GM23338 (cell line): ENCODE measurements around the gene IGF1R. TPM values are rescaled to one million over a fixed set of nuclear protein-coding genes. Genes with fewer than 3 reads are reported as not detected.

ENCODE experiments used
- ATAC-seq: fragments of 200-7000 bp; cut with Tn5 transposase; 3 replicates; pipeline ENCODE4 v1.9.1; 2020
- DNase-seq: peaks from one replicate; pipeline ENCODE4 v3.0.0-alpha.2; 2015; ENCODE audit warnings: low spot score
- H2AFZ ChIP-seq: fragments of 200-600 bp; sonication (generic); 2 replicates; pipeline ENCODE4 v1.8.0; 2016; ENCODE audit warnings: antibody characterized with exemption, mild to moderate bottlenecking, moderate library complexity
- H3F3A ChIP-seq: fragments of 200-600 bp; sonication (generic); replicated peaks from 2 replicates; pipeline ENCODE4 v1.8.0; 2017; ENCODE audit warnings: antibody characterized with exemption, mixed run types, low read depth
- H3K27ac ChIP-seq: fragments of 200-600 bp; sonication (generic); 2 replicates; pipeline ENCODE4 v1.6.1; 2016; ENCODE audit warnings: low read depth
- H3K27me3 ChIP-seq: fragments of 200-600 bp; sonication (generic); 2 replicates; pipeline ENCODE4 v1.8.0; 2016; ENCODE audit warnings: mild to moderate bottlenecking, mixed run types, moderate library complexity; ENCODE audit not compliant: insufficient read depth
- H3K36me3 ChIP-seq: fragments of 200-600 bp; sonication (generic); 2 replicates; pipeline ENCODE4 v1.8.0; 2016; ENCODE audit warnings: mild to moderate bottlenecking; ENCODE audit not compliant: insufficient read depth
- H3K4me1 ChIP-seq: fragments of 200-600 bp; sonication (generic); 2 replicates; pipeline ENCODE4 v1.8.0; 2016; ENCODE audit warnings: mild to moderate bottlenecking, moderate library complexity; ENCODE audit not compliant: insufficient read depth
- H3K4me2 ChIP-seq: fragments of 200-600 bp; sonication (generic); 2 replicates; pipeline ENCODE4 v1.7.1; 2017; ENCODE audit warnings: mixed run types
- H3K4me3 ChIP-seq: fragments of 200-600 bp; sonication (generic); 2 replicates; pipeline ENCODE4 v1.6.1; 2016; ENCODE audit warnings: mixed run types
- H3K79me2 ChIP-seq: fragments of 200-600 bp; sonication (generic); replicated peaks from 2 replicates; pipeline ENCODE4 v1.8.0; 2017; ENCODE audit warnings: mild to moderate bottlenecking; ENCODE audit not compliant: insufficient read depth
- H3K9me2 ChIP-seq: fragments of 200-600 bp; sonication (generic); 2 replicates; pipeline ENCODE4 v1.8.0; 2017; ENCODE audit not compliant: insufficient read depth
- H4K20me1 ChIP-seq: fragments of 200-600 bp; sonication (generic); replicated peaks from 2 replicates; pipeline ENCODE4 v1.8.0; 2017; ENCODE audit warnings: mild to moderate bottlenecking; ENCODE audit not compliant: insufficient read depth
- H3K27ac Mint-ChIP-seq: 2 replicates; pipeline ENCODE4 v1.8.0; 2020; ENCODE audit warnings: inconsistent platforms, mild to moderate bottlenecking, moderate library complexity, mixed read lengths
- H3K27me3 Mint-ChIP-seq: 3 replicates; pipeline ENCODE4 v1.8.0; 2022; ENCODE audit warnings: low read depth, mild to moderate bottlenecking, moderate library complexity, mixed read lengths, inconsistent platforms; ENCODE audit not compliant: insufficient read depth, poor library complexity
- H3K36me3 Mint-ChIP-seq: 3 replicates; pipeline ENCODE4 v1.8.0; 2021; ENCODE audit warnings: low read depth, mild to moderate bottlenecking, inconsistent platforms, moderate library complexity, mixed read lengths
- H3K4me1 Mint-ChIP-seq: 3 replicates; pipeline ENCODE4 v1.8.0; 2020; ENCODE audit warnings: mild to moderate bottlenecking, inconsistent platforms, mixed read lengths
- H3K4me3 Mint-ChIP-seq: 3 replicates; pipeline ENCODE4 v1.8.0; 2021; ENCODE audit warnings: moderate library complexity, mild to moderate bottlenecking, inconsistent platforms, mixed read lengths
- H3K9me3 Mint-ChIP-seq: 3 replicates; pipeline ENCODE4 v1.8.0; 2020; ENCODE audit warnings: moderate library complexity, mild to moderate bottlenecking, inconsistent platforms, mixed read lengths
- CREB1 ChIP-seq: fragments of 250-450 bp; sonication (Bioruptor Pico); IDR thresholded peaks from 2 replicates; pipeline ENCODE4 v1.5.0; 2020; ENCODE audit warnings: low read depth, mild to moderate bottlenecking, moderate library complexity
- EZH2 ChIP-seq: fragments of 200-600 bp; sonication (generic); IDR thresholded peaks from one replicate; pipeline ENCODE4 v1.8.0; 2017; ENCODE audit warnings: antibody characterized with exemption, mild to moderate bottlenecking, low read depth; ENCODE audit not compliant: unreplicated experiment
- EZH2phosphoT487 ChIP-seq: fragments of 200-600 bp; sonication (generic); IDR thresholded peaks from one replicate; pipeline ENCODE4 v1.8.1; 2018; ENCODE audit warnings: antibody characterized with exemption; ENCODE audit not compliant: unreplicated experiment
- JUNB ChIP-seq: IDR thresholded peaks from one replicate; pipeline ENCODE4 v1.6.1; 2016; ENCODE audit warnings: antibody characterized with exemption; ENCODE audit not compliant: unreplicated experiment
- NANOG ChIP-seq: IDR thresholded peaks from 2 replicates; pipeline ENCODE4 v1.6.1; 2016; ENCODE audit warnings: antibody characterized with exemption, borderline replicate concordance
- POLR2AphosphoS5 ChIP-seq: IDR thresholded peaks from 2 replicates; pipeline ENCODE4 v1.6.1; 2016; ENCODE audit warnings: antibody characterized with exemption, low read depth
- STAT1 ChIP-seq: IDR thresholded peaks from one replicate; pipeline ENCODE4 v1.6.1; 2016; ENCODE audit warnings: antibody characterized with exemption; ENCODE audit not compliant: unreplicated experiment
- ZNF114 ChIP-seq: fragments of 250-450 bp; sonication (Bioruptor Pico); IDR thresholded peaks from 2 replicates; pipeline ENCODE4 v1.5.0; 2020; ENCODE audit warnings: mild to moderate bottlenecking, moderate library complexity
- polyA plus RNA-seq: library from polyadenylated mRNA; unstranded; fragments of >200 nt; fragmentation: Nextera tagmentation; extraction: Ambion mirVana; gene quantifications from 2 replicates; pipeline ENCODE4 v1.2.1, GENCODE V29; 2016
- total RNA-seq: library from RNA; depleted of rRNA; stranded (reverse); fragments of >200 nt; shearing (Covaris generic); gene quantifications from 2 replicates; pipeline ENCODE4 v1.2.3, GENCODE V29; 2014
- TF ChIP-seq, protein P1 (sequence below): IDR thresholded peaks from one replicate; pipeline ENCODE4 v1.6.1; 2018; ENCODE audit warnings: antibody characterized with exemption; ENCODE audit not compliant: unreplicated experiment
- TF ChIP-seq, protein P2 (sequence below): fragments of 250-450 bp; sonication (Bioruptor Pico); IDR thresholded peaks from 2 replicates; pipeline ENCODE4 v1.5.0; 2020; ENCODE audit warnings: mild to moderate bottlenecking, moderate library complexity
- TF ChIP-seq, protein P3 (sequence below), 2 experiments: fragments of 200-600 bp in 1 of 2; sonication (generic) in 1 of 2; conservative IDR thresholded peaks; 2 replicates each; pipeline versions ENCODE4 v1.5.1 to v1.6.1; 2016 to 2017; ENCODE audit warnings: antibody characterized with exemption in 2 of 2, low read depth in 2 of 2, mild to moderate bottlenecking in 2 of 2, moderate library complexity in 1 of 2
- TF ChIP-seq, protein P4 (sequence below): IDR thresholded peaks from 2 replicates; pipeline ENCODE4 v1.6.1; 2016; ENCODE audit warnings: antibody characterized with exemption

The IGF1R gene
- total and polyA plus RNA-seq, 2 experiments from 2014 or later, result 20.4 to 92.2 TPM

DNA sequence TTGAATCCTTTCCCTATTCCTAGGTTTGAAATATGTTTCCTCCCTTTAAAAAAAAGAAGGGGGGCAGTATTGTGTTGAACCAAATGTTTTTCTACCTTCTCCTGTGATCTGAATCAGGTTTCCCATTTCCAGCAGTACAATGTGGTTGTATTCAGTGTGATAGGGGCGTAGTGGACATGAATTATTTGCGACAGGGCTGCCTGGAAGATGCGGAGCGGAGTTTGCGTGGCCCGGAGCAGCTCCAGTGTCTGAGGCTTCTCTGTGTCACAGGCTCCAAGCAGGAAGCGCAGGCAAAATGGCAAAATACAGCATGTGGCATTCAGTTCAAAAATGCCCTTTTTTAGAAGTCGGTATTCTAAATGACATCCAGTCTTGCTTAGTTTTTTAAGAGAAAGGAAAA lies 204.8 kb downstream of the IGF1R start:
- Mint-ChIP-seq H3K4me3 (peak overlapping the region; percentile 86), H3K9me3 (no peaks in the 10 kb centered on the region), H3K4me1 (peaks cover 80% of the 10 kb centered on the region), H3K27me3 (peaks cover 17% of the 10 kb centered on the region), H3K27ac (peak overlapping the region; percentile 93), H3K36me3 (no peaks in the 10 kb centered on the region)
- Histone ChIP-seq H3K27me3 (no peaks in the 10 kb centered on the region), H4K20me1 (peaks cover 35% of the 10 kb centered on the region), H3K9me2 (no peaks in the 10 kb centered on the region), H3K4me3 (peak overlapping the region; percentile 64), H3K79me2 (peaks cover 96% of the 10 kb centered on the region), H3K4me2 (peak overlapping the region; percentile 86), H3K4me1 (peaks cover 75% of the 10 kb centered on the region), H2AFZ (no peak overlapping the region), H3K27ac (peak overlapping the region; percentile 96), H3F3A (peaks cover 13% of the 10 kb centered on the region; the same call in 1 of the 2 replicates), H3K36me3 (no peaks in the 10 kb centered on the region)
- TF ChIP-seq, protein P1, sequence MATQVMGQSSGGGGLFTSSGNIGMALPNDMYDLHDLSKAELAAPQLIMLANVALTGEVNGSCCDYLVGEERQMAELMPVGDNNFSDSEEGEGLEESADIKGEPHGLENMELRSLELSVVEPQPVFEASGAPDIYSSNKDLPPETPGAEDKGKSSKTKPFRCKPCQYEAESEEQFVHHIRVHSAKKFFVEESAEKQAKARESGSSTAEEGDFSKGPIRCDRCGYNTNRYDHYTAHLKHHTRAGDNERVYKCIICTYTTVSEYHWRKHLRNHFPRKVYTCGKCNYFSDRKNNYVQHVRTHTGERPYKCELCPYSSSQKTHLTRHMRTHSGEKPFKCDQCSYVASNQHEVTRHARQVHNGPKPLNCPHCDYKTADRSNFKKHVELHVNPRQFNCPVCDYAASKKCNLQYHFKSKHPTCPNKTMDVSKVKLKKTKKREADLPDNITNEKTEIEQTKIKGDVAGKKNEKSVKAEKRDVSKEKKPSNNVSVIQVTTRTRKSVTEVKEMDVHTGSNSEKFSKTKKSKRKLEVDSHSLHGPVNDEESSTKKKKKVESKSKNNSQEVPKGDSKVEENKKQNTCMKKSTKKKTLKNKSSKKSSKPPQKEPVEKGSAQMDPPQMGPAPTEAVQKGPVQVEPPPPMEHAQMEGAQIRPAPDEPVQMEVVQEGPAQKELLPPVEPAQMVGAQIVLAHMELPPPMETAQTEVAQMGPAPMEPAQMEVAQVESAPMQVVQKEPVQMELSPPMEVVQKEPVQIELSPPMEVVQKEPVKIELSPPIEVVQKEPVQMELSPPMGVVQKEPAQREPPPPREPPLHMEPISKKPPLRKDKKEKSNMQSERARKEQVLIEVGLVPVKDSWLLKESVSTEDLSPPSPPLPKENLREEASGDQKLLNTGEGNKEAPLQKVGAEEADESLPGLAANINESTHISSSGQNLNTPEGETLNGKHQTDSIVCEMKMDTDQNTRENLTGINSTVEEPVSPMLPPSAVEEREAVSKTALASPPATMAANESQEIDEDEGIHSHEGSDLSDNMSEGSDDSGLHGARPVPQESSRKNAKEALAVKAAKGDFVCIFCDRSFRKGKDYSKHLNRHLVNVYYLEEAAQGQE, result no peak
- TF ChIP-seq ZNF114 (CRISPR knock-in tag) (no peak), EZH2phosphoT487 (no peak), JUNB (no peak), EZH2 (no peak), NANOG (no peak), POLR2AphosphoS5 (peak; percentile 38; the same call in 1 of the 2 replicates), CREB1 (CRISPR knock-in tag) (peak; percentile 44), STAT1 (no peak)
- TF ChIP-seq, protein P2, sequence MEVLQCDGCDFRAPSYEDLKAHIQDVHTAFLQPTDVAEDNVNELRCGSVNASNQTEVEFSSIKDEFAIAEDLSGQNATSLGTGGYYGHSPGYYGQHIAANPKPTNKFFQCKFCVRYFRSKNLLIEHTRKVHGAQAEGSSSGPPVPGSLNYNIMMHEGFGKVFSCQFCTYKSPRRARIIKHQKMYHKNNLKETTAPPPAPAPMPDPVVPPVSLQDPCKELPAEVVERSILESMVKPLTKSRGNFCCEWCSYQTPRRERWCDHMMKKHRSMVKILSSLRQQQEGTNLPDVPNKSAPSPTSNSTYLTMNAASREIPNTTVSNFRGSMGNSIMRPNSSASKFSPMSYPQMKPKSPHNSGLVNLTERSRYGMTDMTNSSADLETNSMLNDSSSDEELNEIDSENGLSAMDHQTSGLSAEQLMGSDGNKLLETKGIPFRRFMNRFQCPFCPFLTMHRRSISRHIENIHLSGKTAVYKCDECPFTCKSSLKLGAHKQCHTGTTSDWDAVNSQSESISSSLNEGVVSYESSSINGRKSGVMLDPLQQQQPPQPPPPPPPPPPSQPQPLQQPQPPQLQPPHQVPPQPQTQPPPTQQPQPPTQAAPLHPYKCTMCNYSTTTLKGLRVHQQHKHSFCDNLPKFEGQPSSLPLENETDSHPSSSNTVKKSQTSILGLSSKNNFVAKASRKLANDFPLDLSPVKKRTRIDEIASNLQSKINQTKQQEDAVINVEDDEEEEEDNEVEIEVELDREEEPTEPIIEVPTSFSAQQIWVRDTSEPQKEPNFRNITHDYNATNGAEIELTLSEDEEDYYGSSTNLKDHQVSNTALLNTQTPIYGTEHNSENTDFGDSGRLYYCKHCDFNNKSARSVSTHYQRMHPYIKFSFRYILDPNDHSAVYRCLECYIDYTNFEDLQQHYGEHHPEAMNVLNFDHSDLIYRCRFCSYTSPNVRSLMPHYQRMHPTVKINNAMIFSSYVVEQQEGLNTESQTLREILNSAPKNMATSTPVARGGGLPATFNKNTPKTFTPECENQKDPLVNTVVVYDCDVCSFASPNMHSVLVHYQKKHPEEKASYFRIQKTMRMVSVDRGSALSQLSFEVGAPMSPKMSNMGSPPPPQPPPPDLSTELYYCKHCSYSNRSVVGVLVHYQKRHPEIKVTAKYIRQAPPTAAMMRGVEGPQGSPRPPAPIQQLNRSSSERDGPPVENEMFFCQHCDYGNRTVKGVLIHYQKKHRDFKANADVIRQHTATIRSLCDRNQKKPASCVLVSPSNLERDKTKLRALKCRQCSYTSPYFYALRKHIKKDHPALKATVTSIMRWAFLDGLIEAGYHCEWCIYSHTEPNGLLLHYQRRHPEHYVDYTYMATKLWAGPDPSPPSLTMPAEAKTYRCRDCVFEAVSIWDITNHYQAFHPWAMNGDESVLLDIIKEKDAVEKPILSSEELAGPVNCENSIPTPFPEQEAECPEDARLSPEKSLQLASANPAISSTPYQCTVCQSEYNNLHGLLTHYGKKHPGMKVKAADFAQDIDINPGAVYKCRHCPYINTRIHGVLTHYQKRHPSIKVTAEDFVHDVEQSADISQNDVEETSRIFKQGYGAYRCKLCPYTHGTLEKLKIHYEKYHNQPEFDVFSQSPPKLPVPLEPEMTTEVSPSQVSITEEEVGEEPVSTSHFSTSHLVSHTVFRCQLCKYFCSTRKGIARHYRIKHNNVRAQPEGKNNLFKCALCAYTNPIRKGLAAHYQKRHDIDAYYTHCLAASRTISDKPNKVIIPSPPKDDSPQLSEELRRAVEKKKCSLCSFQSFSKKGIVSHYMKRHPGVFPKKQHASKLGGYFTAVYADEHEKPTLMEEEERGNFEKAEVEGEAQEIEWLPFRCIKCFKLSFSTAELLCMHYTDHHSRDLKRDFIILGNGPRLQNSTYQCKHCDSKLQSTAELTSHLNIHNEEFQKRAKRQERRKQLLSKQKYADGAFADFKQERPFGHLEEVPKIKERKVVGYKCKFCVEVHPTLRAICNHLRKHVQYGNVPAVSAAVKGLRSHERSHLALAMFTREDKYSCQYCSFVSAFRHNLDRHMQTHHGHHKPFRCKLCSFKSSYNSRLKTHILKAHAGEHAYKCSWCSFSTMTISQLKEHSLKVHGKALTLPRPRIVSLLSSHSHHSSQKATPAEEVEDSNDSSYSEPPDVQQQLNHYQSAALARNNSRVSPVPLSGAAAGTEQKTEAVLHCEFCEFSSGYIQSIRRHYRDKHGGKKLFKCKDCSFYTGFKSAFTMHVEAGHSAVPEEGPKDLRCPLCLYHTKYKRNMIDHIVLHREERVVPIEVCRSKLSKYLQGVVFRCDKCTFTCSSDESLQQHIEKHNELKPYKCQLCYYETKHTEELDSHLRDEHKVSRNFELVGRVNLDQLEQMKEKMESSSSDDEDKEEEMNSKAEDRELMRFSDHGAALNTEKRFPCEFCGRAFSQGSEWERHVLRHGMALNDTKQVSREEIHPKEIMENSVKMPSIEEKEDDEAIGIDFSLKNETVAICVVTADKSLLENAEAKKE, result no peak
- TF ChIP-seq, protein P3, sequence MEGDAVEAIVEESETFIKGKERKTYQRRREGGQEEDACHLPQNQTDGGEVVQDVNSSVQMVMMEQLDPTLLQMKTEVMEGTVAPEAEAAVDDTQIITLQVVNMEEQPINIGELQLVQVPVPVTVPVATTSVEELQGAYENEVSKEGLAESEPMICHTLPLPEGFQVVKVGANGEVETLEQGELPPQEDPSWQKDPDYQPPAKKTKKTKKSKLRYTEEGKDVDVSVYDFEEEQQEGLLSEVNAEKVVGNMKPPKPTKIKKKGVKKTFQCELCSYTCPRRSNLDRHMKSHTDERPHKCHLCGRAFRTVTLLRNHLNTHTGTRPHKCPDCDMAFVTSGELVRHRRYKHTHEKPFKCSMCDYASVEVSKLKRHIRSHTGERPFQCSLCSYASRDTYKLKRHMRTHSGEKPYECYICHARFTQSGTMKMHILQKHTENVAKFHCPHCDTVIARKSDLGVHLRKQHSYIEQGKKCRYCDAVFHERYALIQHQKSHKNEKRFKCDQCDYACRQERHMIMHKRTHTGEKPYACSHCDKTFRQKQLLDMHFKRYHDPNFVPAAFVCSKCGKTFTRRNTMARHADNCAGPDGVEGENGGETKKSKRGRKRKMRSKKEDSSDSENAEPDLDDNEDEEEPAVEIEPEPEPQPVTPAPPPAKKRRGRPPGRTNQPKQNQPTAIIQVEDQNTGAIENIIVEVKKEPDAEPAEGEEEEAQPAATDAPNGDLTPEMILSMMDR (conservative IDR thresholded peaks at IDR 0.05; ENCODE audit: low read depth in 2 of 2), result no peak
- TF ChIP-seq, protein P4, sequence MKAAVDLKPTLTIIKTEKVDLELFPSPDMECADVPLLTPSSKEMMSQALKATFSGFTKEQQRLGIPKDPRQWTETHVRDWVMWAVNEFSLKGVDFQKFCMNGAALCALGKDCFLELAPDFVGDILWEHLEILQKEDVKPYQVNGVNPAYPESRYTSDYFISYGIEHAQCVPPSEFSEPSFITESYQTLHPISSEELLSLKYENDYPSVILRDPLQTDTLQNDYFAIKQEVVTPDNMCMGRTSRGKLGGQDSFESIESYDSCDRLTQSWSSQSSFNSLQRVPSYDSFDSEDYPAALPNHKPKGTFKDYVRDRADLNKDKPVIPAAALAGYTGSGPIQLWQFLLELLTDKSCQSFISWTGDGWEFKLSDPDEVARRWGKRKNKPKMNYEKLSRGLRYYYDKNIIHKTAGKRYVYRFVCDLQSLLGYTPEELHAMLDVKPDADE, result no peak
- ATAC-seq (peak; percentile 34), DNase-seq (peak; percentile 80)
